Endothelial cell of umbilical vein (primary cell): ENCODE measurements around the gene DIAPH2. TPM values are rescaled to one million over a fixed set of nuclear protein-coding genes. Genes with fewer than 3 reads are reported as not detected.

Source experiments
- BruUV-seq: library from RNA; stranded (reverse); fragments of 400-500 nt; replicated peaks from 2 replicates; lab custom pipeline; 2021; lab: Mats Ljungman, UMichigan
- CTCF ChIA-PET: fragments of 300-600, 350-600 bp; sonication (Branson Sonifier 250); formaldehyde crosslinking; loops from one replicate; lab custom pipeline; 2021; ENCODE audit warnings: antibody characterized with exemption, inconsistent platforms; lab: Charles Lee
- POLR2A ChIA-PET: fragments of 300-600, 350-600 bp; sonication (Branson Sonifier 250); formaldehyde crosslinking; loops from one replicate; lab custom pipeline; 2021; ENCODE audit warnings: antibody characterized with exemption, inconsistent platforms; lab: Charles Lee
- DNase-seq: peaks from one replicate; pipeline ENCODE4 v3.0.0-alpha.2; 2011; ENCODE audit warnings: low read depth, low spot score
- FAIRE-seq: peaks from 2 replicates; lab custom pipeline; 2011; peaks lifted over from hg19 to GRCh38; lab: Jason Lieb, UNC
- H2AFZ ChIP-seq: 2 replicates; pipeline ENCODE4 v1.6.0; 2012; ENCODE audit warnings: low read depth, low read length, control low read depth, inconsistent platforms
- H3K27ac ChIP-seq: 2 replicates; pipeline ENCODE4 v1.5.1; 2011; ENCODE audit warnings: low read depth, mild to moderate bottlenecking, control low read depth, low read length, moderate library complexity; ENCODE audit not compliant: insufficient read depth
- H3K27me3 ChIP-seq, 2 experiments: 2 replicates each; pipeline versions ENCODE4 v1.6.0 to v1.6.1; 2011; ENCODE audit warnings: low read length in 2 of 2, mixed read lengths in 1 of 2; ENCODE audit not compliant: control insufficient read depth in 2 of 2, insufficient read depth in 2 of 2
- H3K36me3 ChIP-seq, 2 experiments: 2 replicates in 1 of 2; 3 replicates in 1 of 2; pipeline ENCODE4 v1.5.1; 2011; ENCODE audit warnings: low read length in 2 of 2, mild to moderate bottlenecking in 1 of 2, moderate library complexity in 1 of 2; ENCODE audit not compliant: control insufficient read depth in 2 of 2, insufficient read depth in 2 of 2; ENCODE audit errors: extremely low read depth in 1 of 2
- H3K4me1 ChIP-seq: 3 replicates; pipeline ENCODE4 v1.5.1; 2011; ENCODE audit warnings: mild to moderate bottlenecking, low read length; ENCODE audit not compliant: control insufficient read depth, insufficient read depth; ENCODE audit errors: extremely low read depth
- H3K4me2 ChIP-seq: 2 replicates; pipeline ENCODE4 v1.6.1; 2011; ENCODE audit warnings: low read length, control low read depth, mixed read lengths; ENCODE audit not compliant: insufficient read depth
- H3K4me3 ChIP-seq, 3 experiments: fragments of 200-600 bp in 1 of 3; sonication (generic), shearing (Covaris generic) in 1 of 3; replicated peaks in 1 of 3; 2 replicates each; pipeline ENCODE4 v1.5.1; 2011 to 2016; ENCODE audit warnings: control low read depth in 3 of 3, low read length in 3 of 3, mild to moderate bottlenecking in 2 of 3, inconsistent platforms in 1 of 3, low read depth in 1 of 3, moderate library complexity in 1 of 3; ENCODE audit not compliant: insufficient read depth in 1 of 3
- H3K79me2 ChIP-seq: 2 replicates; pipeline ENCODE4 v1.6.0; 2012; ENCODE audit warnings: low read length, inconsistent platforms; ENCODE audit not compliant: control insufficient read depth, insufficient read depth
- H3K9ac ChIP-seq: replicated peaks from 2 replicates; pipeline ENCODE3; 2011; ENCODE audit warnings: low read length, control low read depth; ENCODE audit not compliant: insufficient read depth; ENCODE audit errors: extremely low read depth
- H3K9me1 ChIP-seq: replicated peaks from 3 replicates; pipeline ENCODE4 v1.6.0; 2011; ENCODE audit warnings: mild to moderate bottlenecking, low read length; ENCODE audit not compliant: control insufficient read depth, insufficient read depth; ENCODE audit errors: extremely low read depth
- H3K9me3 ChIP-seq: replicated peaks from 2 replicates; pipeline ENCODE4 v1.5.1; 2012; ENCODE audit warnings: low read length, inconsistent platforms; ENCODE audit not compliant: control insufficient read depth, insufficient read depth
- H4K20me1 ChIP-seq: replicated peaks from 2 replicates; pipeline ENCODE3; 2011; ENCODE audit warnings: mild to moderate bottlenecking, low read length; ENCODE audit not compliant: control insufficient read depth, insufficient read depth; ENCODE audit errors: extremely low read depth
- CTCF ChIP-seq, 2 donors: IDR thresholded peaks; 1 replicate in 1 of 2; 2 replicates in 1 of 2; pipeline ENCODE4 v1.5.1; 2011; ENCODE audit warnings: low read length in 2 of 2, mild to moderate bottlenecking in 2 of 2, moderate library complexity in 2 of 2, control low read depth in 1 of 2, inconsistent platforms in 1 of 2, low read depth in 1 of 2; ENCODE audit not compliant: insufficient read depth in 1 of 2; ENCODE audit errors: extremely low read depth in 1 of 2
- EZH2 ChIP-seq: IDR thresholded peaks from 2 replicates; pipeline ENCODE4 v1.6.1; 2012; ENCODE audit warnings: borderline replicate concordance, low read depth, mild to moderate bottlenecking, moderate library complexity, low read length, inconsistent platforms; ENCODE audit not compliant: severe bottlenecking
- GATA2 ChIP-seq: IDR thresholded peaks from 2 replicates; pipeline ENCODE4 v1.7.0; 2011; ENCODE audit warnings: low read depth, mild to moderate bottlenecking, moderate library complexity, mixed read lengths, low read length; ENCODE audit not compliant: insufficient read length, insufficient read depth
- MAX ChIP-seq: IDR thresholded peaks from 2 replicates; pipeline ENCODE4 v1.6.1; 2011; ENCODE audit not compliant: insufficient read depth, insufficient read length
- MYC ChIP-seq: IDR thresholded peaks from one replicate; pipeline ENCODE4 v1.6.1; 2011; ENCODE audit warnings: mild to moderate bottlenecking, low read depth, low read length
- POLR2A ChIP-seq: IDR thresholded peaks from 2 replicates; pipeline ENCODE4 v1.6.1; 2012; ENCODE audit warnings: low read depth, mild to moderate bottlenecking, control low read depth, low read length
- POLR2AphosphoS5 ChIP-seq: IDR thresholded peaks from 2 replicates; pipeline ENCODE4 v1.6.1; 2012; ENCODE audit warnings: low read depth, mild to moderate bottlenecking, control low read depth, low read length, moderate library complexity; ENCODE audit not compliant: insufficient read depth
- dilution Hi-C: fragments of 300-500 bp; cut with MboI; formaldehyde crosslinking; loops from one replicate; pipeline ENCODE4 v1.15.0; 2019; ENCODE audit warnings: low sequenced_read_pairs; ENCODE audit not compliant: extremely low pct_ligation_motif_present
- intact Hi-C: fragments of 100-400 bp; cut with micrococcal nuclease; formaldehyde crosslinking; loops from one replicate; pipeline ENCODE4 v1.10.0; 2022
- polyA plus RNA-seq, 4 experiments: library from polyadenylated mRNA; depleted of rRNA in 3 of 4; stranded (reverse) in 3 of 4; unstranded in 1 of 4; fragments of >200 nt; gene quantifications; 2 replicates each; pipeline versions ENCODE4 v1.2.1 to v1.2.3, GENCODE V29; 2011 to 2012; ENCODE audit warnings: missing spikeins in 1 of 4
- total RNA-seq: library from RNA; stranded (reverse); gene quantifications from 2 replicates; pipeline ENCODE4 v1.2.3, GENCODE V29; 2021

DIAPH2 gene
- total and polyA plus RNA-seq, 2 donors (not counting 3 experiments of a cell fraction or from before 2014, with no cell fraction given), result 3.0 to 30.0 TPM

- FAIRE-seq, result no peak
- no TSS peak for BruUV-seq
Observed at GRCh38 chrX:97334850-97335249, 650.2 kb downstream of the DIAPH2 start.

More at GRCh38 chrX:97334850-97335249, 650.2 kb downstream of the DIAPH2 start:
- DNase-seq, result no peak
- Histone ChIP-seq H3K27ac (no peak overlapping the region), H3K36me3 (no peaks in the 10 kb centered on the region), H3K9ac (no peak overlapping the region), H3K9me1 (no peaks in the 10 kb centered on the region), H3K4me2 (no peak overlapping the region), H3K27me3 (no peaks in the 10 kb centered on the region), H3K4me3 (no peak overlapping the region), H3K9me3 (no peaks in the 10 kb centered on the region), H4K20me1 (no peaks in the 10 kb centered on the region), H3K79me2 (no peaks in the 10 kb centered on the region), H2AFZ (no peak overlapping the region), H3K4me1 (no peaks in the 10 kb centered on the region)
- POLR2A ChIA-PET, result no interaction called here
- no peak for TF ChIP-seq POLR2A
- TF ChIP-seq EZH2, result no peak
- TF ChIP-seq CTCF (IDR thresholded peaks at IDR 0.05; ENCODE audit: extremely low read depth in 1 of 2, insufficient read depth in 1 of 2, low read depth in 1 of 2, low read length in 2 of 2), result no peak
- no peak for TF ChIP-seq POLR2AphosphoS5
- no peak for TF ChIP-seq GATA2
- TF ChIP-seq MAX, result no peak
- TF ChIP-seq MYC, result no peak
- CTCF ChIA-PET, result no interaction called here
- dilution Hi-C loops, result no loop called here
- intact Hi-C loops, result no loop called here
